ENCODE measurements around the gene GLRA1. TPM values are rescaled to one million over a fixed set of nuclear protein-coding genes. Genes with fewer than 3 reads are reported as not detected.
A peak's percentile ranks its signal among the peaks of the same experiment; 100 is the strongest.

The GLRA1 gene
- total RNA-seq, 1 donor from 2014 or later: not detected

DNA sequence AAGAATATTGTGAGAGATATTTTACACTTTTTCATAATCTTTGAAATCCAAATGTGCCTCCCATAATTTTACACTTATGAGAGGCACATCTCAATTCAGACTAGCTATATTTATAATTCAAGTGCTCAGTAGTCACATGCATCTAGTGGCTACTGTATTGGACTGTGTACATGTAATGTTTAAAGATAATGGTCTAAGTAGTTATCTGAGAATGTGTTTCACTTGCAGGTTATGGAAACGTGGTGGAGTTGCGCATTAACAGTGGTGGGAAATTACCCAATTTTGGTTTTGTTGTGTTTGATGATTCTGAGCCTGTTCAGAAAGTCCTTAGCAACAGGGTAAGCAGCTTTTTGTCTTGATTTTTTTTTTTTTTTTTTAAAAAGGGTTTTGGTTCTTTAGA, 124.1 kb downstream of the GLRA1 start:
- Mint-ChIP-seq H3K9me3 (no peaks in the 10 kb centered on the region), H3K4me3 (no peak overlapping the region), H3K4me1 (peaks cover 4% of the 10 kb centered on the region), H3K27ac (no peak overlapping the region), H3K36me3 (peaks cover 56% of the 10 kb centered on the region), H3K27me3 (ENCODE audit: low read depth) (no peaks in the 10 kb centered on the region)
- DNase-seq (ENCODE audit: low spot score in 2 of 2, unreplicated experiment in 2 of 2): no peak
- no peak for TF ChIP-seq CTCF (IDR thresholded peaks at IDR 0.05; ENCODE audit: unreplicated experiment)

- no peak for TF ChIP-seq CTCF (IDR thresholded peaks at IDR 0.05; ENCODE audit: unreplicated experiment)
- H3K27ac Mint-ChIP-seq: no peak overlapping the region
- H3K36me3 Mint-ChIP-seq: peaks cover 55% of the 10 kb centered on the region
- H3K27me3 Mint-ChIP-seq (ENCODE audit: low read depth): no peaks in the 10 kb centered on the region
- H3K4me1 Mint-ChIP-seq: peaks cover 4% of the 10 kb centered on the region
- no peak overlapping the region for H3K4me3 Mint-ChIP-seq
- no peaks in the 10 kb centered on the region for H3K9me3 Mint-ChIP-seq
- DNase-seq (ENCODE audit: low spot score in 2 of 2, unreplicated experiment in 2 of 2): no peak
These were observed 125.2 kb downstream of the GLRA1 start for GRCh38 chr5:151799407-151799806.

DNA sequence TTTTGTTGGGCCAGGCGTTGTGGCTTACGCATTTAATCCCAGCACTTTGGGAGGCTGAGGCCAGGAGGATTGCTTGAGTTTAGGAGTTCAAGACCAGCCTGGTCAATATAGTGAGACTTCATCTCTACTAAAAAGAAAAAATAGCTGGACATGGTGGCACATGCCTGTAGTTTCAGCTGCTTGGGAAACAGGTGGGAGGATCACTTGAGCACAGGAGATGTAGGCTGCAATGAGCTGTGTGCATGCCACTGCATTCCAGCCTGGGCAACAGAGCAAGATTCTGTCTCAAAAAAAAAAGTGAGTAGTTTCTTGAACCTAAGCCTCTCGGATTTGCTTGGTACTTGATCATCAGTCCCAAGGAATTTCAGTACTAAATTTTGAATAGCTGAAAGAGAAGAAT, 126.0 kb downstream of the GLRA1 start:
- Mint-ChIP-seq H3K9me3 (no peaks in the 10 kb centered on the region), H3K27me3 (ENCODE audit: low read depth) (no peaks in the 10 kb centered on the region), H3K4me1 (peaks cover 1% of the 10 kb centered on the region), H3K27ac (no peak overlapping the region), H3K4me3 (no peak overlapping the region), H3K36me3 (peaks cover 55% of the 10 kb centered on the region)
- DNase-seq (ENCODE audit: low spot score in 2 of 2, unreplicated experiment in 2 of 2): no peak
- TF ChIP-seq CTCF (IDR thresholded peaks at IDR 0.05; ENCODE audit: unreplicated experiment): no peak

DNA sequence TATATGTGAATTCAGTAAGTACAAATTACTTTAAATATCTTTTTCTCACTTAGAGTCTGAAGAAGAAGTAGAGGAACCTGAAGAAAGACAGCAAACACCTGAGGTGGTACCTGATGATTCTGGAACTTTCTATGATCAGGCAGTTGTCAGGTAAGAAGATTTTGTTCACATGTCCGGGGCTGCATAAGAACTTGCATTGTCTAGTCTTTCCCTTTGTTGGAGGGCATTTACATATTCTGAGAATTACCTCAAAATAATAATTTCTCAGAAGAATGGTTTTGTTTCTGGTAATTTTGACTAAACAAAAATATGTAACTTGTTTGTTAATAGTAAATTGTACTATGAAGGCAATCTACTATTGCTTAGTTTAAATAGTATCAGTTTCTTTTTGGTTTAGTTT, 129.2 kb downstream of the GLRA1 start:
- H3K36me3 Mint-ChIP-seq: peaks cover 63% of the 10 kb centered on the region
- TF ChIP-seq CTCF (IDR thresholded peaks at IDR 0.05; ENCODE audit: unreplicated experiment): no peak
- H3K27me3 Mint-ChIP-seq (ENCODE audit: low read depth): no peaks in the 10 kb centered on the region
- no peak overlapping the region for H3K4me3 Mint-ChIP-seq
- H3K9me3 Mint-ChIP-seq: no peaks in the 10 kb centered on the region
- no peak for DNase-seq (ENCODE audit: low spot score in 2 of 2, unreplicated experiment in 2 of 2)
- peaks cover 1% of the 10 kb centered on the region for H3K4me1 Mint-ChIP-seq
- H3K27ac Mint-ChIP-seq: no peak overlapping the region

- no peak for DNase-seq (ENCODE audit: low spot score in 2 of 2, unreplicated experiment in 2 of 2)
- H3K27me3 Mint-ChIP-seq (ENCODE audit: low read depth): no peaks in the 10 kb centered on the region
- no peaks in the 10 kb centered on the region for H3K9me3 Mint-ChIP-seq
- H3K27ac Mint-ChIP-seq: peak overlapping the region; percentile 34
- H3K36me3 Mint-ChIP-seq: peaks cover 68% of the 10 kb centered on the region
- H3K4me1 Mint-ChIP-seq: peaks cover 1% of the 10 kb centered on the region
- TF ChIP-seq CTCF (IDR thresholded peaks at IDR 0.05; ENCODE audit: unreplicated experiment): no peak
- H3K4me3 Mint-ChIP-seq: no peak overlapping the region
These were observed 131.3 kb downstream of the GLRA1 start for GRCh38 chr5:151793358-151793757.

DNA sequence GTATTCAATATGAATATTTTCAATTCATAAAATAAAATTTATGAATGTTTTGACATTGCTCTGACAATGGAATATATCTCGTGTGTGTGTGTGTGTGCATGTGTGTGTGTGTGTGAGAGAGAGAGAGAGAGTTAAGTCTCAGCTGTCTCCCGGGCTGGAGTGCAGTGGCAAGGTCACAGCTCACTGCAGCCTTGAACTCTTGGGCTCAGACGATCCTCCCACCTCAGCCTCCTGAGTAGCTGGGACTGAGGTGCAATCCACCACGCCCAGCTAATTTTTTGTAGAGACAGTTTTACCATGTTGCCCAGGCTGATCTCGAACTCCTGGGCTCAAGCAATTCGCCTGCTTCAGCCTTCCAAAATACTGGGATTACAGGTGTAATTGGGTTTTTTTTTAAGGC, 136.8 kb downstream of the GLRA1 start:
- H3K27me3 Mint-ChIP-seq (ENCODE audit: low read depth): no peaks in the 10 kb centered on the region
- H3K4me1 Mint-ChIP-seq: peaks cover 22% of the 10 kb centered on the region
- peak overlapping the region; percentile 34 for H3K27ac Mint-ChIP-seq
- DNase-seq (ENCODE audit: low spot score in 2 of 2, unreplicated experiment in 2 of 2): no peak
- H3K4me3 Mint-ChIP-seq: no peak overlapping the region
- H3K36me3 Mint-ChIP-seq: peaks cover 39% of the 10 kb centered on the region
- TF ChIP-seq CTCF (IDR thresholded peaks at IDR 0.05; ENCODE audit: unreplicated experiment): no peak
- no peaks in the 10 kb centered on the region for H3K9me3 Mint-ChIP-seq

Measured in mesothelial cell of epicardium (in vitro differentiated cells).